Islet precursor cell (in vitro differentiated cells): ENCODE measurements around the gene FNDC3B.
"Not testable (repeated sequence)": the region's sequence is repeated elsewhere in the genome, so short reads cannot be mapped to it uniquely, and the experiment has no call there.

ENCODE experiments used
- DNase-seq: peaks from one replicate; pipeline ENCODE4 v3.0.0-alpha.2; 2018

Gene FNDC3B

DNA sequence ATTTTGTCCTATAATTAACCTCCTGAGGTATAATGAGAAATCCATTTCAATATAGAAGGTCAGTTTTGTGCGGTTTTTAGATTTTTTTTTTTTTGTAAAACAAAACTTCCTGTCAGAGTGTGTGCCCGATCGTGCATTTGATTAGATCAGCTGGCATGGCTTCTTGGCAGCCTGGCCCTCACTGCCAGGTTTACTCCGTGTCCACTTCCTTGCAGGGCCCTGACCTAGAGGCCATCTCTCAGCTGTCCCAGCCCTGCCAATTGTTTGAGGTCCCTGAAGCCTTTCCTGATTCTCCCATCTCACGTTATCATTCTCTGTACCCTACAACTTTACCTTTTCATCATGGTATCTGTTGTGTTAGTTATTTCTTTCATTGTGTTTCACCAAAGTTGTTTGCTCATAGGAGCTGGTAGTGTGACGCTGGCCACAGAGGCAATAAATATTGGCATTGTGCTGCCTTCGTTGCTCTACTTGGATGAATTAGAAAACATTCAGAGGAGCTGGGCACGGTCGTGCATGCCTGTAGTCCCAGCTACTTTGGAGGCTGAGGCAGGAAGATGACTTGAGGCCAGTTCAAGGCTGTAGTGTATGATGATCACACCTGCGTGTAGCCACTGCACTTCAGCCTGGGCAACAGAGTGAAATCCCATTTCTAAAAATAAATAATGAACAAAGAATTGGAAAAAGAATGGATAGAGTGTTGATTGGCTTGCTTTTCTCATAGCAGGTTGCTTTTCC lies 206.9 kb downstream of the FNDC3B start:
- DNase-seq: no peak

DNA sequence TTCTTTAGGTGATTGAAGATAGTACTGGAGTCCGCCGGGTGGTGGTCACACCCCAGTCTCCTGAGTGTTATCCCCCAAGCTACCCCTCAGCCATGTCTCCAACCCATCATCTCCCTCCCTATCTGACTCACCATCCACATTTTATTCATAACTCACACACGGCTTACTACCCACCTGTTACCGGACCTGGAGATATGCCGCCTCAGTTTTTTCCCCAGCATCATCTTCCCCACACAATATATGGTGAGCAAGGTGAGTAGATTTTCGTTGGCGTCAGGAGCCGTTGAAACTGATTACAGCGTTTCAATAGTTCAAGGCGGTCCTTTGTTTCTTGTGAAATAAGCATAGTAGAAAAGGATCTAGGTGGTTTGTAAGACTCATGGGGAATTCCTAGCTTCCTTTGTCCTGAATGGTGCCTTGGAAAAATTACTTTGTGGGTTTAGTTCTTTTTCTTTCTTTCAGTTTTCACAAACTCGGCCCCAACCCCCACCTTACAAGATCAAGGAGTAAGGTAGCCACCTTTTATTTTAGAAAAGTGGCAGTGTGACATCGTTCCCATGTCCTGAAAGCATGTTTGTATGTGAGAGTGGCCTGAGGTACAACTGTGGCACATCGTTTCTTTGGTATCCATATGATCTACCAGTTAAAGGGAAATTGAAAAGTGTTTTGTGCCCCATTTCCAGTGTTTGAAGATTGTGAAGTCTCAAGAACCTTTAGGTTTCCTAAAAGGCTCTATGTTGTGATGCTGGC lies 208.3 kb downstream of the FNDC3B start:
- DNase-seq: no peak

DNA sequence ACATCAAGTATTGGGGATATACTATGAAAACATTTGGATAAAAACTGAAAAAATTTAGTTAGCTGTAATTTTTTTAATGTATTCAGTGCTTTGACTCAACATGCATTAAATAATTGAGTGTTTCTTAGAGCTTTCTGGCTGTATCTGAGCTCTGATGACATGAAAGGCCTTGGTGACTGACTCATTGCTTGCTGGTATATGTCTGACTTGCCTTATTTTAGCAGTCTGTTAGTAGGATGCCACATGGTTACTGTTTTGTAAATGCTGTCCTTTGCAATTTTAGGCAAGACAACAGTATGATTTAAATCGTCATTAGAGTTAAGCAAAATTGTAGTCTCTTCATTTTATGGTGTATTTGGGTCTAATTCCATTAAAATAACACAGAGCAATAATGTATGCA lies 209.7 kb downstream of the FNDC3B start:
- no peak for DNase-seq

DNA sequence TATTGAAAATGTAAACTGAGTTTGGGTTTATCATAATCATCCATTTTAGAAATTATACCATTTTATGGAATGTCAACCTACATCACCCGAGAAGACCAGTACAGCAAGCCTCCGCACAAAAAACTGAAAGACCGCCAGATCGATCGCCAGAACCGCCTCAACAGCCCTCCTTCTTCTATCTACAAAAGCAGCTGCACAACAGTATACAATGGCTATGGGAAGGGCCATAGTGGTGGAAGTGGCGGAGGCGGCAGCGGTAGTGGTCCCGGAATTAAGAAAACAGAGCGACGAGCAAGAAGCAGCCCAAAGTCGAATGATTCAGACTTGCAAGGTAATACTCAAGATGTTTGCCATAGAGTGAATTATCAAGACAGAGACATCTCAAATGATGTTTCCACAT lies 211.8 kb downstream of the FNDC3B start:
- no peak for DNase-seq

DNA sequence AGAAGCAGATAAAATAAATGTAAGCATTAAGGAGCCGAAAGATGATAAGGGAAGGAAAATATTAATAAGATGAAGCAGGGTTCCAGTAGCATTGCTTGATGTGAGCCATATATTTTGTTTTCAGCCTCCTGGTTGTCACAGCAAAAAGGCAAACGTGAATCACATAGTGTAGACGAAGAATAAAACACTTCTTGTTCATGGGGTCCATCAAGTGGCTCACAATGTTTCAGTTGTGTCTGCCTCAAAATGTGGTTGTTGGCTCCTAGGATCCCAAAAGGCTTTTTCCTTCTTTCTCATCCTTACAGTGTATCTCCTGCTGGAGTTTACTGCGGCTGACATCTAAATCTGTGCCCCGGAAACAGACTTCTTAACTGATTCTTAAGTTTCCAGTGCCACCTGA lies 213.8 kb downstream of the FNDC3B start:
- DNase-seq: no peak

DNA sequence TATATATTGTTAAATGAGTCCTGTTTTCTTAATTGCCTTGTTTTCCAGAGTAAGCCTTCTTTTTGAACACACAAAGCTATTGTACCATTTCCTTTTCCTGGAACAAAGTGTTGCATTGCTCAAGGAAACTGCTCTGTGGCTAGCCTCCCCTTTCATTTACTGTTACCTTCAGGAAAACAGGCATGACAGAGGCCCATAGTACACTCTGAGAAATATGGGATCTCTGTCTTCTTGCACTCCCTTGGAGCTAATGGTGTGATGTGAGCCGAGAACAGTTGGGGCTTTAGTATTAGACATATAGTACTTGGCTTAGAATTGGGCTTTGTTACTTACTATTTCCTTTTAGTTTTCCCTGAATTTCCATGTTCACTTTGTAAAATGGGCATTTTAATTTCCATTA lies 215.2 kb downstream of the FNDC3B start:
- DNase-seq: no peak

DNA sequence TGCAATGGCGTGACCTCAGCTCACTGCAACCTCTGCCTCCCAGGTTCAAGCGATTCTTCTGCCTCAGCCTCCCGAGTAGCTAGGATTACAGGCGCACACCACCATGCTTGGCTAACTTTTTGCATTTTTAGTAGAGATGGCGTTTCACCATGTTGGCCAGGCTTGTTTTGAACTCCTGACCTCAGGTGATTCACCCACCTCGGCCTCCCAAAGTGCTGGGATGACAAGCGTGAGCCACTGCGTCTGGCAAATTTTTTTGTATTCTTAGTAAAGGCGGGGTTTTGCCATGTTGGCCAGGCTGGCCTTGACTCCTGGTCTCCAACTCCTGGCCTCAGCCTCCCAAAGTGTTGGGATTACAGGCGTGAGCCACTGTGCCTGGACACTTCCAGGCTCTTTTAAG lies 215.9 kb downstream of the FNDC3B start:
- not testable (repeated sequence) for DNase-seq

DNA sequence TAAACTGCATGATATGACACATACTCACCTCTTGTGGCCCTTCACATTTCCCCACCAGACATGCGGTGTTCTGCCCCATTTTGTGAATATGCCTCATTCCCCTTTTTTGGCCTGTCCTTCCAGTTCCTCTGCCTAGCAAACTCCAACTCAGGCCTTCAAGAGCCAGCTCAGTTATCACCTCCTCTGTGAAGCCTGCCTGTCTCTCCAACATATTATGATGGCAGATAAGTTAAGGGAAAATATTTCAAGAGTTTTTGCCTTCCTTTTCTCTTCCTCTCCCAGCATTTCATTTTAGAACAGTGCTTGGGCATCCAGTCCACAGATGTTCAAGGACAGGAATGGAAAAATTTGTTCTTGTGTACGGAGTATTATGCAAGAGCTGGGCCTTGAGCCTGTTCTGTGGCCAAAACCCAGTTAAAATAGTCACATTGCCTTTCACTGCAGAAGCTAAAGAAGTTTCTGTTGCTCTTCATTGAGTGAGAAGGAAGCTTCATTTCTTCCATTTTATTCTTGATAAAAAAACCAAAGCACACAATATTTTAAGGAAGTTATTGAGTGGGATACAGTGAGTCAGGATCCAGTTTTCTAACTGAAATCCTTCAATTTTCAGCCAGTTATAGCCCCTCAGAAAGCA lies 216.8 kb downstream of the FNDC3B start:
- no peak for DNase-seq

DNA sequence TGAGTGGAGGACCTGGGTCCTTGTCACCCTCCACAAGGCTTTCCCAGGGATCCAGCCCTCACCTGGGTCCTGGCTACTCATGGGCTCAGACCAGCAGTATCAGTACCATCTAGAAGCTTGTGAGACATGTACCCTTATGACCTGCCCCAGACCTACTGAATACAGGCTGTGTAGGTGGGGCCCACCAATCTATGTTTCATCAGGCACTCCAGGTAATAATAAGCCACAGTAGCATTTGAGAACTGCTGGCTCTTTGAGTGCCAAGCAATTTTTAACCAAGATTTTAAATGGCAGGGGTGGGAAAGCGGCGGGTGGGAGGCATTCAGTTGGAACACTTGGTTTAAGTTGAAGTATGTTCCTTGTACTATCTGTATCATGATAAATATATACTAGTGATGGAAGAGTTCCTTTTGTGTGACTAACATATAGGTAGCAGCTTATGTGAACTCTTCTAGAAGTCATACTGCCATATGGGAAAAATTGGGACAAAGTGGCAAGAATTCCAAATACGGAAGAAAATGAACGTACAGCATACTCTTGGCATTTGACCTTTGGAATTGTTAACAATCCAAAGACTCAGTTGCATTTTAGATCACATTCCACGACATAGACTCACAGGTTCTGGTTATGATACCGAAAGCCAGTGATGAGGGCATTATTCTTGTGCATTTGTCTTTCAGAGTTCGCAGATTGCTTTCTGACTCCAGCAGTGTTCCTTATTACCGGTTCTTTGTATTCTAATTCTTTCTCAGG lies 218.4 kb downstream of the FNDC3B start:
- DNase-seq: no peak

DNA sequence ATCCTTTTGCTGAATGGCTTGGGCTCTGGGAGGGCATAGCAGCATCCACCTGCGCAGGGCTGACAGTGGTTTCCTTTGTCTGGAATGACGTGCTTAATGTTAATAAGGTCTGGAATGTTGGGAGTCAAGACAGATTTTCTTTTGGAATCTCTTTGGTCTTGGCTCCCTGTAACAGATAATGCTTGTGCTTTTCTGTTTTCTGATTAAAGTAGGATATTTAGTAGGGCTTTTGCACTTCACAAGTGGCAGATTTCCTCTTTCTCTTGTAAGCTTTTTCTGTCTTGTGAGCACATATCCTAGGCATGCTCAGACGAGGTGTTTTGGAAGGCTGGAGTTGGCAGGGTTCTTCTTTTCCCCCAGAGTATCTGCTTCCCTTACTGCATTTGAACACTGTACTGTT lies 219.2 kb downstream of the FNDC3B start:
- DNase-seq: no peak

DNA sequence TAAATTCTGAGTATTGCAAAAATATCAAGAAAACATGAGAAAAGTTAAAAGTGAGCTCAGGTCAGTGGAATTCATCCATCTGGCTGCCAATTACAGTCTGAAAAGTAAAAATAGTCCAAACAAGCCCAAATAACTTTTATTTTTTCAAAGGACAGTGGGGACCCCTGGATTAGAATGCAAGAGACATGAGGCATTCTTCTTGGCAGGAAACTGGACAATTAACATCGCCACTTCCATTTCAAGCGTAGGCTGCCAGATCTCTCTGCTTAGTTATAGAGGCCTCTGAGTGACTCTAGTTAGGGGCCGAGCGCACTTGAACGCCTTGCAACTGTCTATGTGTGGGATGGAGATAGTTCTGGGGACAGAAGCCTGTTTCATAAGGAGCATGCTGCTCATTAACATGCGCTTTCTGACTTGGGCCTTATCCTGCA lies 219.7 kb downstream of the FNDC3B start:
- no peak for DNase-seq

DNA sequence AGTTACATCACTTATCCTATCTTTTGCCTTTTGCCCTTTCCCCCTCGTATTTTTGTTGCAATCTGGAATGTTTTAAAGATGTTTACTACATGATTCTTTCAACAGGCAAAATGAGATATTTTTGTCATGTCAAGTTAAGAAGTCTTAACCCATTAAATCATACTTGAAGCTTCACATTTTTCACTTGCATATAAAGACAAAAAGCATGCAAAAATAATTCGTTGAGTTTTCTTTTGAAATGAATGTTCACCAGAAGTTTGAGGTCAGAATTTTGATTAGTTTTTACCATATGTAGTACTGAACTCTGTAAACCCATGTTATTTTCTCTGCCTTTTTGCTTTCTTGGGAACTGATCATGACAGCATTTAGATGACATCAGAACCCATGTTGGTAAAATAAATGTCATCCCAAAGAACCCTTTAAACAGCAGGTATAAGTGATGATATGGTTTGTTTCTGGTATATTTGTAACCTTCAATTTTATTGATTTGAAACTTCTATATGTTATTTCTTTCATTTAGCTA lies 220.4 kb downstream of the FNDC3B start:
- DNase-seq: no peak

DNA sequence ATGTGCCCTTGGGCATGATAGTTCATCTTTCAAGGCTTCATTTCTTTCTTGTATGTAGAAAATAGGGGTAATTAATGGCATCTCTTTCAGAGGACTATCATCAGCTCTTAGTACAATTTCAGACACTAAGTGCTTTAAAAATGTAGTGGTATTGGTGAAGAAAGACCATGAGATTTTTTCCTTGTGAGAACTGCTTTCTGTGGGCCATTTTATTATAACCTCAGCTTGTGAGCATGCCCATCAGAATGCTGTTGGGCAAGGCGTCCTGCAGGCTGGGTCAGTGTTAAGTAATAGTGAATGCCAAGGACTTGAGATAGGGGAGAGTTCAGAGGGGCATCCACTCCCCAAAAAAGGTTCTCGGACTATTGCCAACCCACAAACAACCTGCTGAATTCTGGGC lies 221.0 kb downstream of the FNDC3B start:
- DNase-seq: no peak

DNA sequence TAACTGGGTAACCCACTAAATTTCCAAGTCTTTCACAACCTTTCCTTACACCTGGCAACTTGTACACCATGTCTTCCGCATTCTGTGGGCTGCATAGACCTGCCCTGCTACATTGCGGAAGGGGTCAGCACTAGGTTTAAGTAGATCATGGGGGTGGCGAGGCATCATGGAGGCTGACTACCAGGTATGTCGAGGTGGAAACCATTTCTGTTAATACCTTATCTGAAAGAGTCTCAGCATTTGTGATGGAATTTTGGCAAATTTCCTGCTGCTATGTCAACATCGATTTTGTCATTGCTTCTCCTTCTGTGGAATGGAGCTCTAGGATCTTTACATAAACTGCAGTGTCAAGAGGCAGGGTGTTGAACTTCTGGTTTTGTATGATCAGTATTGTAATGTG lies 221.7 kb downstream of the FNDC3B start:
- no peak for DNase-seq

DNA sequence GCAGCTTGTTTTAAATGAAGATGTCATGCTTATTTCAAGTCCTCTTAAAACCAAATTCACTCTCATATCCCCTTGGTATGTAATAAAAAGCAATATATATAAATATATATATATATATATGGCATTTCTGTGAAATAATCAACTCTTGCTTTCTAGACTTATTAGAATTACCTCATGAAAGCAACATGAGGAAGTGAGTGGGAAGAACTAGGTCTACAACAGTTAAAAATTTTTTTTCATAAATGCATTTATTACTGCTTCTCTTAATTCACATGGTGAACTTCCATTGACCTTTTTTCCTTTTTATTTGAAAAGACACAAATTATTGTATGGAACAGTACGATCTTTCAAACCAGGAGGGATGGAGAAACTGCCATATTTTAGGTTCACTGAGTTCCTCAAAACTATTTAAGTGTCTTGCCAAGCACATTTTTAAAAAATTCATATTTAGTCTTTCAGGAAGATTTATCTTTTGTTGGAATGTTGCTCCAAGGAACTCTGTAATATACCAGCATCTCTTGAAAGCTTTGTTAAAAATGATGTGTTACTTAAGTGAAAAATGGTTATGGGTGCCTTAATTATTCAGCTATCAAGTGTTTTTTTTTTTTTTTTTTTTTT lies 223.7 kb downstream of the FNDC3B start:
- DNase-seq: no peak

DNA sequence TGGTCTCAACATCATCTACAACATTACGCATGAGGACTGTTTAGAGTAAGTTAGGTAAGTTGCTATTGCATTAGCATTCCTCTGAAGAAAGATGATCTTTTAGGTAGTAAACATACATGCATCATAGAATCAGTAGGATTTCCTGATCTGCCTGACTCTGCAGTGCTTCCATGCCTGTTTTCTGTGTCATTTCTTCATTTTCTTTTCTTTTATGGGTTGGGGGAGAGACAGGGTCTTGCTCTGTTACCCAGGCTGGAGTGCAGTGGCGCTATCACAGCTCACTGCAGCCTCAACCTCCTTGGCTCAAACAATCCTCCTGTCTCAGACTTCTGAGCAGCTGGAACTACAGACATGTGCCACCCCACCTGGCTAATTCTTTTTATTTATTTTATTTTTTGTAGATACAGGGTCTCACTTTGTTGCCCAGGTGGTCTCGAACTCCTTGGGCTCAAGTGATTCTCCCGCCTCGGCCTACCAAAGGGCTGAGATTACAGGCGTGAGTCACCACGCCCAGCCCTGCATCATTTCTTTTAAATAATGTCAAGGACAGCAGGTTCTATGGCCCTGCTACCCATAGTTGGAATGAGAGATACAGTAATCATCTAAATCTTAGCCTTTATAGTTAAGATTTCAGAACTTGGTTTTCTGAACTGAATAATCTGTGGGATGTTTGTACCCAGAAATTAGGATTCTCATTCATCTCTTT lies 224.6 kb downstream of the FNDC3B start:
- DNase-seq: no peak

DNA sequence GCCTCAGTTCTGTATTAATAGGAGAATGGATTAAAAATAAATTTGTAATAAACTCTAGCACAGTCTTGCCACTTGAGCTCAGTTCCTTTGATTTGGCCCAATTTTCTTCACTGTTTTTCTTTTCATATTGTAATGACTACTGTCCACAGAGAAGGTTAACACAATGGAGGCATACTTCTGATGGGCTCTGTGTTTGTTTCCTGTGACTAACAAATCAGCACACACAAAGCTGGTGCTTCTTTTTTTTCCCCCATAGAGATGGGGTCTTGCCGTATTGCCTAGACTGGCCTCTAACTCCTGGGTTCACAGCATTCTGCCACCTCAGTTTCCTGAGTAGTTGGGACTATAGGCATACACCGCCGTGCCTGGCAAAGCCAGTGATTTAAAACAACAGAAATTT lies 226.7 kb downstream of the FNDC3B start:
- DNase-seq: no peak

DNA sequence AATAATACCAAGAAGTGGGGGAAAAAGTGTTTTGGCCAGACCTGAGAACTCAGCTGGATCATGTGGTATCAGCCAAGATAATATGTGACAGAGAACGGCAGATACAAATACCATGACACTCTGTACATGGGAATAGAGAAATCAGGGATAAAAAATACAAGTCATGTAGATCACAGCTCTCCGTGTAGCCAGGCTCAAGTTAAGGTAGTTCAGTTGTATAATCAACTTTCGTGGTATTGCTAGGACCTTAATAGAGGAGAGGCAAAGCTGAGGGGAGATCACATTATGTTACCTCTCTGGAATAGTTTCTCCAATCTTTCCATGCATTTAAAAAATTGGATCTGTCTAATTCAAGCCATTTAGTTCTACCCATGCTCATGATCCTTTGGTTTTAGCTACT lies 229.0 kb downstream of the FNDC3B start:
- no peak for DNase-seq

DNA sequence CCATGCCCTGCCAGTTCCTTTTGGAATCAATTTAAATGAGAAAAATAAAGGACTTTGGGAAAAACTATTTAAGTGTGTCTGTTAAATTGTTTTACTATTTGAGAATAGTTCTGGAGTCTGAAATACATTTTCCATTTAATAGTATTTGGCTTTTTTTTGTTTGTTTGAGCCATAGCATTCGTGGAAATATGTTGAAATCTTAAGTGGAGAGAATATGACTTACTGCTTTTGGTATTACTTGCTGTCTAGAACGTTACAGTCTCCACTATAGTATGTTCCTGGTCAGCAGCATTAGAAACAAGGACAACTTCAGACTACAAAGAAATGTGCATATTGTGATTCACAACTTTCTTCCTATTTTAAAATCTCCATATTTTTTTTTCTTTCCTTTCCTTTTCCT lies 229.5 kb downstream of the FNDC3B start:
- no peak for DNase-seq

DNA sequence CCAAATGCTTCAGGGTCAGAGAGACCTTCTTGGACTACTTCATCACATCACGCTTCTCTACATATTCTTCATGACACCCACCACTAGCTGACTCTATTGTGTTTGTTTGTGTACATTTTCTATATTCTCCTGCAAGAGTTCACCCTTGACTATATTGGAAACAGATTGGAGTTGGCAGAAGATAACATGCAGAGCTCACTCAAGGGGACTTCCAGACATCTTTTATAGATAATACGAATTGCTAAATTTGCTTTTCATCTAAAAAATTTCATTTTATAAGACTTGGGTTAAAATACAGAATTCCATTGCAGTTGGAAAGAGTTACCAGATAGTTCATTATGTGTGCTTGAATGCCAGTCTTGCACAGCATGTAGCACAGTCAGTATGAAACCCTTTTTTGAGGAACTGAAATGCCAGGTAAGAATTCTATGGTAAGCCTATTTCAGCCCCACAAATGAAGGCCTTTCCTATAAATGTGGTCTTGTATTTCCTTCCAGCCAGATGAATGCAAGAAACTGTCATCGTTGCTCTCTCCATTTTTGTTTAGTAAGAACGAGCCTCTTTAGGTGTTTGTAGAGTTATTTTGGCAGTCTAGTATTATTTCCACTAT lies 231.3 kb downstream of the FNDC3B start:
- DNase-seq: no peak

DNA sequence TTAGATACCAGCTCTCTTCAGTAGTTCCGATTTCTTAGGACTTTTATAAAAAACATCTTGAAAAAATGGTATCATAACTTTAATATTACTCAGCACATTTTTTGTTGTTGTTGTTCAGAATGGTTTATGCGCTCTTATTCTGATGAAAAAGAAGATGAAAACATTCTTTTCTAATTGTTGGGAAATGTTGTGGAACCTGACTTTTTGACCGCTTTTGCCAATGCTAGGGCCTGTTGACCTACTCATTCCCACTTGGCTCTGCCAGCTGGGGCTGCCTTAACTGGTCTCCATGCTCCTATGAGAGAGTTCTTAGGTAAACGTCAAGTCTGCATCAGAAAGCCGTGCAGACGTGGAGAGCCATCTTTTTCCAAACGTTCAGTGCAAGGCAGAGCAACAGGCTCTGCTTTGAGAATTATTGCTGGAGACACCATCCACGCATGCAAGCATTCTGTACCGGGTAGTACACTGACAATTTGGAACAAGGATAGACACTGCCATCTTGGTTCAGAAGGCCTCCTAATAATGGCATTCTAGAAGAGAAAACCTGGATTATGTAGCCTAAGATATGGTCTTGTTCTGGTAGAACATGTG lies 232.1 kb downstream of the FNDC3B start:
- DNase-seq: no peak
